Neuronal stem cell (in vitro differentiated cells): ENCODE data around the gene KLHL20.

Experiments
- DNase-seq: peaks from one replicate; pipeline ENCODE4 v3.0.0-alpha.2; 2013; ENCODE audit warnings: low spot score
- H2AFZ ChIP-seq: one replicate; pipeline ENCODE4 v1.6.1; 2013; ENCODE audit warnings: mild to moderate bottlenecking, low read length, inconsistent platforms
- H2AK5ac ChIP-seq: 2 replicates; pipeline ENCODE4 v1.6.1; 2013; ENCODE audit warnings: low read depth, mild to moderate bottlenecking, inconsistent platforms, low read length, moderate library complexity, mixed read lengths
- H2BK120ac ChIP-seq: 2 replicates; pipeline ENCODE4 v1.6.1; 2013; ENCODE audit warnings: low read depth, mild to moderate bottlenecking, inconsistent platforms, low read length, moderate library complexity, mixed read lengths
- H2BK12ac ChIP-seq: one replicate; pipeline ENCODE4 v1.6.1; 2013; ENCODE audit warnings: low read length, inconsistent platforms
- H2BK15ac ChIP-seq: 2 replicates; pipeline ENCODE4 v1.6.1; 2013; ENCODE audit warnings: mild to moderate bottlenecking, low read length, inconsistent platforms, mixed read lengths
- H2BK5ac ChIP-seq: one replicate; pipeline ENCODE4 v1.6.1; 2013; ENCODE audit warnings: inconsistent platforms, mild to moderate bottlenecking, low read length, moderate library complexity
- H3K14ac ChIP-seq: one replicate; pipeline ENCODE4 v1.6.1; 2013; ENCODE audit warnings: low read length, inconsistent platforms
- H3K18ac ChIP-seq: 2 replicates; pipeline ENCODE4 v1.6.1; 2013; ENCODE audit warnings: low read length, inconsistent platforms
- H3K23ac ChIP-seq: 2 replicates; pipeline ENCODE4 v1.6.1; 2013; ENCODE audit warnings: low read depth, mild to moderate bottlenecking, mixed read lengths, low read length, inconsistent platforms; ENCODE audit not compliant: poor library complexity
- H3K27ac ChIP-seq: replicated peaks from 3 replicates; pipeline ENCODE4 v1.5.1; 2013; ENCODE audit warnings: low read length, inconsistent platforms
- H3K27me3 ChIP-seq, 3 experiments: 2 replicates each; pipeline ENCODE4 v1.6.1; 2013; ENCODE audit warnings: low read length in 3 of 3, mild to moderate bottlenecking in 2 of 3, inconsistent platforms in 1 of 3, low read depth in 1 of 3, mixed read lengths in 1 of 3, moderate library complexity in 1 of 3; ENCODE audit not compliant: control insufficient read depth in 3 of 3, insufficient read depth in 3 of 3
- H3K36me3 ChIP-seq, 2 donors: replicated peaks in 1 of 2; 2 replicates each; pipeline ENCODE4 v1.6.1; 2013; ENCODE audit warnings: low read length in 2 of 2; ENCODE audit not compliant: control insufficient read depth in 2 of 2, insufficient read depth in 2 of 2
- H3K4ac ChIP-seq: 2 replicates; pipeline ENCODE4 v1.6.1; 2013; ENCODE audit warnings: inconsistent platforms, mild to moderate bottlenecking, low read length, moderate library complexity
- H3K4me1 ChIP-seq, 2 donors: 1 replicate in 1 of 2; 2 replicates in 1 of 2; pipeline ENCODE4 v1.6.1; 2013; ENCODE audit warnings: low read length in 2 of 2, low read depth in 1 of 2; ENCODE audit not compliant: control insufficient read depth in 2 of 2, insufficient read depth in 1 of 2
- H3K4me2 ChIP-seq: one replicate; pipeline ENCODE4 v1.6.1; 2013; ENCODE audit warnings: mild to moderate bottlenecking, low read length, inconsistent platforms; ENCODE audit not compliant: insufficient read depth, poor library complexity, severe bottlenecking
- H3K4me3 ChIP-seq, 2 donors: 2 replicates each; pipeline ENCODE4 v1.5.1; 2013; ENCODE audit warnings: low read length in 2 of 2, mild to moderate bottlenecking in 2 of 2, inconsistent platforms in 1 of 2, moderate library complexity in 1 of 2
- H3K79me1 ChIP-seq: one replicate; pipeline ENCODE4 v1.6.1; 2013; ENCODE audit warnings: low read depth, mild to moderate bottlenecking, inconsistent platforms, low read length, moderate library complexity
- H3K9ac ChIP-seq: one replicate; pipeline ENCODE4 v1.6.1; 2013; ENCODE audit warnings: mild to moderate bottlenecking, low read depth, low read length, inconsistent platforms; ENCODE audit not compliant: poor library complexity
- H3K9me3 ChIP-seq, 2 donors: replicated peaks in 1 of 2; 2 replicates each; pipeline versions ENCODE3 to v1.6.1; 2013; ENCODE audit warnings: low read length in 2 of 2, mild to moderate bottlenecking in 2 of 2, inconsistent platforms in 1 of 2, low read depth in 1 of 2, mixed read lengths in 1 of 2, moderate library complexity in 1 of 2; ENCODE audit not compliant: control insufficient read depth in 2 of 2, insufficient read depth in 1 of 2
- H4K8ac ChIP-seq: one replicate; pipeline ENCODE4 v1.6.1; 2013; ENCODE audit warnings: low read depth, mild to moderate bottlenecking, inconsistent platforms, low read length, moderate library complexity
- H4K91ac ChIP-seq: one replicate; pipeline ENCODE4 v1.6.1; 2013; ENCODE audit warnings: low read length, low read depth, mild to moderate bottlenecking, inconsistent platforms; ENCODE audit not compliant: poor library complexity
- WGBS, 2 donors: extraction: QIAGEN DNeasy Blood & Tissue Kit; methylation state at CpG; one replicate each; pipeline ENCODE4 v1.1.7; 2013; ENCODE audit warnings: missing lambda C conversion rate in 2 of 2, mixed read lengths in 1 of 2; ENCODE audit not compliant: insufficient read length in 2 of 2, insufficient replicate concordance in 1 of 2; ENCODE audit errors: extremely low coverage in 2 of 2; 5-methylcytosine and 5-hydroxymethylcytosine counted together

KLHL20 gene

DNA sequence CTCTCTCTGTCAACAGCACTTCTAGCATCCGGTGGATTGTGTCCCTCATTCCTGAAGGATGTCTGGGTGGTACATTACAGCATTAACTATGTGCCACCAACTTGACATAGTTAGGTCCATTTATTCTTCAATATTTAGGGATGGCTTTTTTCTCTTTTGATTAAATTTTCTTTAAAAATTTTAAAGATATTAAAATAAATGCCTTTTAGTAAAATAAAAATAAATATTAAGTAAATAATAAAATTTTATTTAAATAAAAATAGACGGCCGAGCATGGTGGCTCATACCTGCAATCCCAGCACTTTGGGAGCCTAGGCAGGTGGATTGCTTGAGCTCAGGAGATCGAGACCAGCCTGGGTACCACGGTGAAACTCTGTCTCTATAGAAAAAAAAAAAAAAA, 9.7 kb upstream of the KLHL20 start:
- no peak overlapping the region for H2BK12ac ChIP-seq
- no peak overlapping the region for H3K9ac ChIP-seq
- no peak overlapping the region for H4K8ac ChIP-seq
- no peak overlapping the region for H3K4me2 ChIP-seq
- H3K4ac ChIP-seq, result no peak overlapping the region
- H3K79me1 ChIP-seq, result no peaks in the 10 kb centered on the region
- no peak overlapping the region for H3K27ac ChIP-seq
- H3K14ac ChIP-seq, result no peak overlapping the region
- no peak overlapping the region for H3K23ac ChIP-seq
- no peak overlapping the region for H3K4me3 ChIP-seq
- no peak for DNase-seq
- H3K4me1 ChIP-seq, result no peaks in the 10 kb centered on the region
- no peaks in the 10 kb centered on the region for H3K27me3 ChIP-seq
- H3K36me3 ChIP-seq, result no peaks in the 10 kb centered on the region
- H4K91ac ChIP-seq, result no peak overlapping the region
- no peak overlapping the region for H3K18ac ChIP-seq
- no peak overlapping the region for H2AK5ac ChIP-seq
- H2BK15ac ChIP-seq, result no peak overlapping the region
- H2BK120ac ChIP-seq, result no peak overlapping the region
- no CpG with 5 or more reads among the region's 5 CpGs for WGBS, 2 donors
- no peak overlapping the region for H2BK5ac ChIP-seq
- no peak overlapping the region for H2AFZ ChIP-seq
- no peaks in the 10 kb centered on the region for H3K9me3 ChIP-seq

DNA sequence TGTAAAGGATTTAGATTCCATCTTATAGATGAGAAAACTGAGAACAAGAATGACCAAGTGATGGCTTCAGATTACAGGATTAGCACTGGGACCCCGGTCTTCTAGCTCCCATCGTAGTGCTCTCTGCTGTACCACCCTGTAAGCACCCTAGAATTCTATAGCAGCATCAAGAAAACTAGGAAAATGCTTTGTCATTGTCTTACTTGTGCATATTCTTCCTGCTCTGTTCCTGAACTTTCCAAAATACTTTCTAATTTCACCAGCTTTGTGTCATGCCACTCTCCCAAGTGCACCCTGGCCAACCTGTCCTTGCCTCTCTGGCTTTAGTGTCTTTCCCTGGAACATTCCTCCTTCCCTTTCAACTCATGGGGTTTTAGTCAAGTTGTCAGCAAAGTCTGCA, 6.0 kb upstream of the KLHL20 start:
- H3K79me1 ChIP-seq, result no peaks in the 10 kb centered on the region
- H4K91ac ChIP-seq, result no peak overlapping the region
- H3K4me3 ChIP-seq, result no peak overlapping the region
- no peak for DNase-seq
- no peak overlapping the region for H2AFZ ChIP-seq
- H2BK5ac ChIP-seq, result no peak overlapping the region
- no peak overlapping the region for H3K23ac ChIP-seq
- H2AK5ac ChIP-seq, result no peak overlapping the region
- no peak overlapping the region for H3K18ac ChIP-seq
- no peaks in the 10 kb centered on the region for H3K27me3 ChIP-seq
- no peak overlapping the region for H3K14ac ChIP-seq
- no peak overlapping the region for H2BK15ac ChIP-seq
- no peaks in the 10 kb centered on the region for H3K36me3 ChIP-seq
- no peak overlapping the region for H2BK120ac ChIP-seq
- H3K4me1 ChIP-seq, result no peaks in the 10 kb centered on the region
- no peak overlapping the region for H3K4me2 ChIP-seq
- H4K8ac ChIP-seq, result no peak overlapping the region
- no peak overlapping the region for H3K27ac ChIP-seq
- no CpG with 5 or more reads among the region's 2 CpGs for WGBS, 2 donors
- no peak overlapping the region for H3K4ac ChIP-seq
- no peak overlapping the region for H2BK12ac ChIP-seq
- H3K9me3 ChIP-seq, result no peaks in the 10 kb centered on the region
- H3K9ac ChIP-seq, result no peak overlapping the region

DNA sequence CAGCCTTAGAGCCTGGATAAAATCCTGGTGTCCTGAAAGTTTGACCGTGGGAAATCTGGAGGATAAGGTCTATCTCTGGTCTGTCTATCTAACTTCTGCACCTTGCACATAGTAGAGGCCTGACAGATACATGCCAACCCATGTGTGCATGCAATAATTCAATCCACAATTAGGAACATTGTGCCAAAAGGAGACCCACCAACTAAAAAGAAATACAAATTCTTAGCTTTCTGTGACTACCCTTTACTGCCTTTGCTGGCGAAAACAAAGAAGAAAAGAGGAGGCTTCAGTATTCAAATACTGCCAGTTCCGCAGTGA, 381 bp upstream of the KLHL20 start:
- Histone ChIP-seq H3K36me3 (peaks cover 0 to 4% of the 10 kb centered on the region in 2 donors), H3K9me3 (no peaks in the 10 kb centered on the region), H2AK5ac (no peak overlapping the region), H3K9ac (no peak overlapping the region), H4K91ac (no peak overlapping the region), H3K4me2 (peak overlapping the region; percentile 58), H3K27ac (no peak overlapping the region), H2BK12ac (no peak overlapping the region), H3K4me1 (peaks cover 0 to 3% of the 10 kb centered on the region in 2 donors), H3K23ac (no peak overlapping the region), H3K18ac (no peak overlapping the region), H3K14ac (no peak overlapping the region), H2BK120ac (no peak overlapping the region), H4K8ac (no peak overlapping the region), H3K4ac (no peak overlapping the region), H2BK5ac (no peak overlapping the region), H3K4me3 (peak overlapping the region in 1 of 2 donors; percentile 75), H2AFZ (peak overlapping the region; percentile 90), H3K27me3 (no peaks in the 10 kb centered on the region), H2BK15ac (no peak overlapping the region), H3K79me1 (no peaks in the 10 kb centered on the region)
- DNase-seq, result no peak
- WGBS, 2 donors, result no CpG with 5 or more reads among the region's 3 CpGs

DNA sequence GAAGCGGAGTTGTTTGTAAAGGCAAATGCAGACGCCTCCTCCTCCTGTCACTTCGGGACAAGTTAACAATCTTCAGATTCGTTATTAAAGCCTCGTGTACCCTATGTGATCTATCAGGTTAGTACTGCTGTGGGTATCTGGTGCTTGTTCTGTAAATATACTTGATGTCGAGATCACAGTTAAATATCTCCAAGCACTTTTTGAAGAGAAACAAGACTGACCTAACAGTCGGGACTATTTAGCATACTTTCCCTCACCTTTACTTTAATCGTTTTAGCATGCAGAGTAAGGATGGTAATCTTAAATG, 710 bp downstream of the KLHL20 start:
- Histone ChIP-seq H2AFZ (peak overlapping the region; percentile 90), H3K4me3 (peak overlapping the region; percentile 75 to 91), H3K27ac (no peak overlapping the region), H3K4ac (no peak overlapping the region), H2BK15ac (no peak overlapping the region), H3K9me3 (no peaks in the 10 kb centered on the region), H2AK5ac (no peak overlapping the region), H3K79me1 (no peaks in the 10 kb centered on the region), H3K23ac (no peak overlapping the region), H4K91ac (no peak overlapping the region), H3K18ac (no peak overlapping the region), H3K4me2 (peak overlapping the region; percentile 58), H4K8ac (no peak overlapping the region), H2BK12ac (no peak overlapping the region), H2BK120ac (no peak overlapping the region), H3K4me1 (peaks cover 0 to 3% of the 10 kb centered on the region in 2 donors), H3K9ac (no peak overlapping the region), H3K14ac (no peak overlapping the region), H3K27me3 (no peaks in the 10 kb centered on the region), H2BK5ac (no peak overlapping the region), H3K36me3 (peaks cover 0 to 4% of the 10 kb centered on the region in 2 donors)
- no CpG with 5 or more reads among the region's 8 CpGs for WGBS, 2 donors
- no peak for DNase-seq
